ENCODE results near the gene RDH8.

The RDH8 gene

GRCh38 chr19:10043286-10043927 is 30.1 kb downstream of the RDH8 start:
- DNase-seq (ENCODE audit: low read depth), result no peak
- no peak overlapping the region for H3K4me3 ChIP-seq (ENCODE audit: control insufficient read depth, low read depth, low read length)
- TF ChIP-seq CTCF (IDR thresholded peaks at IDR 0.05; ENCODE audit: control insufficient read depth, insufficient read depth, low read depth, low read length, missing control alignments), result no peak

- no peak overlapping the region for H3K4me3 ChIP-seq (ENCODE audit: control insufficient read depth, low read depth, low read length)
- no peak for TF ChIP-seq CTCF (IDR thresholded peaks at IDR 0.05; ENCODE audit: control insufficient read depth, insufficient read depth, low read depth, low read length, missing control alignments)
- no peak for DNase-seq (ENCODE audit: low read depth)
Observed at GRCh38 chr19:10044390-10044789, 31.1 kb downstream of the RDH8 start.

GRCh38 chr19:10045371-10045770 is 32.1 kb downstream of the RDH8 start:
- no peak for TF ChIP-seq CTCF (IDR thresholded peaks at IDR 0.05; ENCODE audit: control insufficient read depth, insufficient read depth, low read depth, low read length, missing control alignments)
- DNase-seq (ENCODE audit: low read depth), result no peak
- H3K4me3 ChIP-seq (ENCODE audit: control insufficient read depth, low read depth, low read length), result no peak overlapping the region

- DNase-seq (ENCODE audit: low read depth), result no peak
- no peak overlapping the region for H3K4me3 ChIP-seq (ENCODE audit: control insufficient read depth, low read depth, low read length)
- no peak for TF ChIP-seq CTCF (IDR thresholded peaks at IDR 0.05; ENCODE audit: control insufficient read depth, insufficient read depth, low read depth, low read length, missing control alignments)
Observed at GRCh38 chr19:10049626-10050025, 36.3 kb downstream of the RDH8 start.

GRCh38 chr19:10052602-10053360 is 39.5 kb downstream of the RDH8 start:
- H3K4me3 ChIP-seq (ENCODE audit: control insufficient read depth, low read depth, low read length), result no peak overlapping the region
- DNase-seq (ENCODE audit: low read depth), result no peak
- TF ChIP-seq CTCF (IDR thresholded peaks at IDR 0.05; ENCODE audit: control insufficient read depth, insufficient read depth, low read depth, low read length, missing control alignments), result no peak

DNA sequence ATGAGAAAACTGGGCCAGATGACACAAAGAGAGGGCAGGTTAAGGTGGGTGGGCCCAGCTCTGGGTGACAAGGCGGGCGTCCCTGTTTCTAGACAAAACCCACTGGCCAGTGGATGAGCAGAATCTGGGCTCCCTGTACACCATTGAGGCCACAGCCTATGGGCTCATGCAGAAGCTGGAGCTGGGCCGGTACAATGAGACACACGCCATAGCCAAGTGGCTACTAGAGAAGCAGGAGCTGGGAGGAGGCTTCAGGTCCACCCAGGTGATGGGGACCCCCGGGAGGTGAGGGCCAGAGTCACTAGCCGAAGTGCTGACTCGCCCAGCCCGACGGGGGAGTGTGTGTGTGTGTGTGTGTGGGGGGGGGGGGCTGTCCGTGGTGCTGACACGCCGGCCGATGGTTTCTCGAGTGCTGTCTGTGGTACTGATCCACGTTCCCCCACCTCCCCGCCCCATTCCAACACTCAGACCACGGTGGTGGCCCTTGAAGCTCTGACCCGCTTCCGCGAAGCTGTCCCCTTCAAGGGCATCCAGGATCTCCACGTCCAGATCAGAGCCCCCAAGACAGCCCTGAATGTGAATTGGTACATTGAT is 48.5 kb downstream of the RDH8 start:
- no peak for DNase-seq (ENCODE audit: low read depth)
- H3K4me3 ChIP-seq (ENCODE audit: control insufficient read depth, low read depth, low read length), result no peak overlapping the region
- TF ChIP-seq CTCF (IDR thresholded peaks at IDR 0.05; ENCODE audit: control insufficient read depth, insufficient read depth, low read depth, low read length, missing control alignments), result no peak

Data from AG09309 (cell line).